HCT116 (cell line): ENCODE data around the gene DIPK1B. TPM values are rescaled to one million over a fixed set of nuclear protein-coding genes. Genes with fewer than 3 reads are reported as not detected.
"Not testable (repeated sequence)": the region's sequence is repeated elsewhere in the genome, so short reads cannot be mapped to it uniquely, and the experiment has no call there.

Experiments
- ATAC-seq: fragments of 200-7000 bp; cut with Tn5 transposase; 2 replicates; pipeline ENCODE4 v1.9.1; 2020; ENCODE audit warnings: mild to moderate bottlenecking, moderate library complexity
- BruUV-seq: library from RNA; stranded (reverse); fragments of 400-500 nt; replicated peaks from 2 replicates; lab custom pipeline; 2021; lab: Mats Ljungman, UMichigan
- CTCF ChIA-PET: fragments of 300-600 bp; sonication (Branson Sonifier 250); formaldehyde crosslinking; loops from one replicate; lab custom pipeline; 2021; ENCODE audit warnings: antibody characterized with exemption; lab: Charles Lee
- POLR2A ChIA-PET: fragments of 300-600, 350-600 bp; sonication (Branson Sonifier 250); formaldehyde crosslinking; loops from one replicate; lab custom pipeline; 2021; ENCODE audit warnings: antibody characterized with exemption; lab: Charles Lee
- RAD21 ChIA-PET, 2 experiments: fragments of 300-600 bp; sonication (Branson Sonifier 250); formaldehyde crosslinking; loops; one replicate each; lab custom pipeline; 2023; ENCODE audit warnings: low total read pairs in 2 of 2; ENCODE audit not compliant: uncharacterized antibody in 2 of 2, unreplicated experiment in 2 of 2, low non-redundant PET in 1 of 2; lab: Charles Lee
- DNase-seq: peaks from one replicate; pipeline ENCODE4 v3.0.0-alpha.2; 2010; ENCODE audit warnings: low read depth, low spot score
- H2AFZ ChIP-seq: fragments of 200-600 bp; shearing (Covaris generic), sonication (generic); 2 replicates; pipeline ENCODE4 v1.6.1; 2017; ENCODE audit warnings: low read depth, mixed run types, mixed read lengths, antibody characterized with exemption, low read length; ENCODE audit not compliant: poor library complexity, severe bottlenecking
- H3K27ac ChIP-seq: 2 replicates; pipeline ENCODE4 v1.5.1; 2012; ENCODE audit warnings: low read depth, low read length
- H3K27me3 ChIP-seq: fragments of 200-600 bp; sonication (generic); 2 replicates; pipeline ENCODE4 v1.6.1; 2016; ENCODE audit warnings: mixed run types, low read length, mixed read lengths; ENCODE audit not compliant: insufficient read depth
- H3K36me3 ChIP-seq, 2 experiments: fragments of 200-500 bp in 1 of 2; fragments of 200-600 bp in 1 of 2; sonication (Bioruptor generic) in 1 of 2; sonication (generic) in 1 of 2; 2 replicates each; pipeline versions ENCODE4 v1.5.1 to v1.6.1; 2014 to 2016; ENCODE audit warnings: low read length in 2 of 2, inconsistent platforms in 1 of 2, mixed read lengths in 1 of 2, mixed run types in 1 of 2; ENCODE audit not compliant: insufficient read depth in 2 of 2, control insufficient read depth in 1 of 2
- H3K4me1 ChIP-seq, 2 experiments: fragments of 200-600 bp in 1 of 2; sonication (generic) in 1 of 2; 2 replicates each; pipeline versions ENCODE4 v1.5.1 to v1.6.1; 2012 to 2017; ENCODE audit warnings: low read length in 2 of 2, inconsistent platforms in 1 of 2, mild to moderate bottlenecking in 1 of 2, mixed read lengths in 1 of 2, mixed run types in 1 of 2, moderate library complexity in 1 of 2; ENCODE audit not compliant: insufficient read depth in 2 of 2, control insufficient read depth in 1 of 2
- H3K4me2 ChIP-seq: fragments of 200-600 bp; sonication (generic); 2 replicates; pipeline ENCODE4 v1.6.1; 2017; ENCODE audit warnings: mixed run types, low read length, mixed read lengths
- H3K4me3 ChIP-seq, 2 experiments: fragments of 200-600 bp in 1 of 2; sonication (generic) in 1 of 2; replicated peaks in 1 of 2; 2 replicates each; pipeline ENCODE4 v1.5.1; 2011 to 2016; ENCODE audit warnings: low read length in 2 of 2, control low read depth in 1 of 2, low read depth in 1 of 2, mild to moderate bottlenecking in 1 of 2, mixed read lengths in 1 of 2, mixed run types in 1 of 2
- H3K79me2 ChIP-seq: fragments of 200-600 bp; sonication (generic); 2 replicates; pipeline ENCODE4 v1.6.1; 2017; ENCODE audit warnings: mild to moderate bottlenecking, mixed run types, low read length, moderate library complexity, mixed read lengths; ENCODE audit not compliant: insufficient read depth
- H3K9ac ChIP-seq: fragments of 200-600 bp; sonication (generic); 2 replicates; pipeline ENCODE4 v1.6.1; 2016; ENCODE audit warnings: low read length, mixed read lengths
- H3K9me2 ChIP-seq: fragments of 200-600 bp; sonication (generic), shearing (Covaris generic); 2 replicates; pipeline ENCODE4 v1.6.1; 2017; ENCODE audit warnings: mixed run types, mild to moderate bottlenecking, moderate library complexity; ENCODE audit not compliant: insufficient read depth
- H3K9me3 ChIP-seq, 2 experiments: fragments of 200-500 bp in 1 of 2; fragments of 200-600 bp in 1 of 2; sonication (Bioruptor generic) in 1 of 2; sonication (generic) in 1 of 2; 2 replicates each; pipeline ENCODE4 v1.6.1; 2014 to 2017; ENCODE audit warnings: low read length in 2 of 2, mixed read lengths in 2 of 2, inconsistent platforms in 1 of 2, low read depth in 1 of 2, mild to moderate bottlenecking in 1 of 2, mixed run types in 1 of 2, moderate library complexity in 1 of 2; ENCODE audit not compliant: control insufficient read depth in 1 of 2, insufficient read depth in 1 of 2
- H4K20me1 ChIP-seq: fragments of 200-600 bp; sonication (generic), shearing (Covaris generic); 2 replicates; pipeline ENCODE4 v1.6.1; 2017; ENCODE audit warnings: mixed run types, mild to moderate bottlenecking, moderate library complexity; ENCODE audit not compliant: insufficient read depth
- JUND ChIP-seq: IDR thresholded peaks from 2 replicates; pipeline ENCODE4 v1.6.1; 2012
- ZFX ChIP-seq: fragments of 450-650 bp; IDR thresholded peaks from 2 replicates; pipeline ENCODE4 v1.6.1; 2017
- intact Hi-C: fragments of 100-400 bp; cut with micrococcal nuclease; formaldehyde crosslinking; loops from 2 replicates; pipeline ENCODE4 v1.10.0; 2022
- total RNA-seq: library from RNA; stranded (reverse); gene quantifications from one replicate; pipeline ENCODE4 v1.2.1, GENCODE V29; 2021; ENCODE audit not compliant: unreplicated experiment
- TF ChIP-seq, protein P1 (sequence below): IDR thresholded peaks from 2 replicates; pipeline ENCODE4 v1.6.1; 2011; ENCODE audit warnings: mild to moderate bottlenecking, low read length, moderate library complexity; ENCODE audit not compliant: insufficient replicate concordance; ENCODE audit errors: extremely low read depth

The DIPK1B gene
- total RNA-seq, 1 experiment from 2014 or later: 15.6 TPM

DNA sequence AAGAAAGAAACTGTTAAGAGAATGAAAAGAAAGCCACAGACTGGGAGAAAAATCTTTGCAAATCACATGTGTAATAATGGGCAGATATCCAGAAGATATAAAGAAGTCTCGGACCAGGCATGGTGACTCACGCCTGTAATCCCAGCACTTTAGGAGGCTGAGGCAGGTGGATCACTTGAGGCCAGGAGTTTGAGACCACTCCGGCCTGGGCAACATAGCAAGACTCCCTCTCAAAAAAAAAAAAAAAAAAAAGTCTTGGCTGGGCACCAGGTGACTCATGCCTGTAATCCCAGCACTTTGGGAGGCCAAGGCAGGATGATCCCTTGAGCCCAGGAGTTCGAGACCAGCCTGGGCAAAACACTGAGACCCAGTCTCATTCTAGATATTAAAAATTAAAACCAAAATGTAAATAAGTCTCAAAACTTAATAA, 1.1 kb upstream of the DIPK1B start:
- not testable (repeated sequence) for H3K4me3 ChIP-seq
- peak; percentile 52 for TF ChIP-seq JUND
- TF ChIP-seq, all 23 proteins: peak for 1; not testable (repeated sequence) for 22
- Histone ChIP-seq H3K27ac (peak overlapping the region; percentile 74; the same call in 1 of the 2 replicates), H3K4me2 (peak overlapping the region; percentile 82), H3K4me1 (peaks cover 15 to 37% of the 10 kb centered on the region in 2 experiments)
- BruUV-seq, H3K27me3 ChIP-seq, CTCF ChIA-PET, H3K9me2 ChIP-seq, H3K9ac ChIP-seq, RAD21 ChIA-PET, H4K20me1 ChIP-seq, H3K36me3 ChIP-seq, DNase-seq, intact Hi-C loops, H3K9me3 ChIP-seq, H3K79me2 ChIP-seq, H2AFZ ChIP-seq: not testable (repeated sequence)
- ATAC-seq: peak; percentile 31; the same call in 1 of the 2 replicates
- POLR2A ChIA-PET: interaction anchor here (0.9 kb wide), 2 partner anchors 15 to 18 kb away, joined by 3 to 5 read pairs; no protein-coding TSS in a partner anchor

DNA sequence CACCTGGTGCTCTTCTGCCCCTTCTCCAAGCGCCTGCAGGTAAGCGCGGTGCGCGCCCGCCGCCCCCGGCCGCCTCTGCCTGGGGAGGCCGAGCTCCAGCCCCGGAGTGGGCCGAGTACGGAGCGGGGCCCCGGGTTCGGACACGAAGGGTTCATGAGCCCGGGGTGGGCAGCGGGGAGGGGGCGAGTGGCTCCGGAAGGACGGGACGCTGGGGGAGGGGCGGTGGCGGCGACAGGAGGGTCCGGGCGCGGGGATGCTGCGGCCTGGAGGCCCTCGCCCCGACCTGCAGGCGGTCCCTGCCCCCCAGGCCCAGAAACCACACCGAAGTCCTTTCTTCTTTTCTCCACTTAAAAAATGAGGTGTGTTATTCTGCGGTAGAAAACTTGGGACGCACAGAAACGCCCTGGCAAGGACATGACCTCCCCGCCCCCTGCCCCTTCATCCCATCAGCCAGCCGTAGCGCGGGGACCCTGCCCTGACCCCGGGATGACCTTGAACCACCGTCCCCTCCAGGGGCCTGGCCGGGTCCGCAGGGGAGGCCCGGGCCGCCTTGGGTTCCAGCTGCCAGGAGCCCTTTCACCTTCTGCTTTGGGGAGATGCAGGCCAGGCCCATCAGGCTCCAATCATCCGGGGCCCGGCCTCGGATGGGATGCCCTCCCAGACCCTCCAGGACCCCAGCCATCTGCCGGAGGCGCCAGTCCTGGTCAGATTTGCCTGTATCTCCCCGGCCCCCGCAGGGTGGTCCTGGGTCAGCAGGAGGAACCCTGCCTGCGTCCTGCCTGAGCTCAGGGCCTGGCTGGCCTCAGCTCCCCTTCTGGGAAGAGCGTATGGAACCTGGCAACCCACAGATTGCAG, 545 bp downstream of the DIPK1B start:
- Histone ChIP-seq H3K79me2 (no peaks in the 10 kb centered on the region; the same call in 1 of the 2 replicates), H2AFZ (no peak overlapping the region), H3K27me3 (no peaks in the 10 kb centered on the region), H3K4me3 (peak overlapping the region; percentile 56 to 64), H3K9ac (peak overlapping the region; percentile 69), H4K20me1 (no peaks in the 10 kb centered on the region), H3K4me2 (peak overlapping the region; percentile 78), H3K9me3 (no peaks in the 10 kb centered on the region), H3K9me2 (no peaks in the 10 kb centered on the region), H3K27ac (peak overlapping the region; percentile 64; the same call in 1 of the 2 replicates), H3K4me1 (peaks cover 15 to 27% of the 10 kb centered on the region in 2 experiments), H3K36me3 (no peaks in the 10 kb centered on the region; a peak in 1 of 4 replicates)
- TSS peak; percentile 45 for BruUV-seq
- ATAC-seq (no peak; the same call in 1 of the 2 replicates), DNase-seq (no peak)
- ChIA-PET POLR2A (interaction anchor here (1.7 kb wide), 1 partner anchor 15 kb away, joined by 4 read pairs; no protein-coding TSS in a partner anchor), RAD21 (no interaction called here), CTCF (interaction anchor here (1.4 kb wide), 1 partner anchor 16 kb away, joined by 3 read pairs; no protein-coding TSS in a partner anchor)
- intact Hi-C loops: no loop called here
- peak; percentile 46; the same call in 1 of the 2 replicates for TF ChIP-seq ZFX
- TF ChIP-seq, protein P1, sequence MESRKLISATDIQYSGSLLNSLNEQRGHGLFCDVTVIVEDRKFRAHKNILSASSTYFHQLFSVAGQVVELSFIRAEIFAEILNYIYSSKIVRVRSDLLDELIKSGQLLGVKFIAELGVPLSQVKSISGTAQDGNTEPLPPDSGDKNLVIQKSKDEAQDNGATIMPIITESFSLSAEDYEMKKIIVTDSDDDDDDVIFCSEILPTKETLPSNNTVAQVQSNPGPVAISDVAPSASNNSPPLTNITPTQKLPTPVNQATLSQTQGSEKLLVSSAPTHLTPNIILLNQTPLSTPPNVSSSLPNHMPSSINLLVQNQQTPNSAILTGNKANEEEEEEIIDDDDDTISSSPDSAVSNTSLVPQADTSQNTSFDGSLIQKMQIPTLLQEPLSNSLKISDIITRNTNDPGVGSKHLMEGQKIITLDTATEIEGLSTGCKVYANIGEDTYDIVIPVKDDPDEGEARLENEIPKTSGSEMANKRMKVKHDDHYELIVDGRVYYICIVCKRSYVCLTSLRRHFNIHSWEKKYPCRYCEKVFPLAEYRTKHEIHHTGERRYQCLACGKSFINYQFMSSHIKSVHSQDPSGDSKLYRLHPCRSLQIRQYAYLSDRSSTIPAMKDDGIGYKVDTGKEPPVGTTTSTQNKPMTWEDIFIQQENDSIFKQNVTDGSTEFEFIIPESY: no peak
